Occipital lobe (tissue), 2 donors: ENCODE measurements around the gene RASA3. TPM values are rescaled to one million over a fixed set of nuclear protein-coding genes. Genes with fewer than 3 reads are reported as not detected.
A peak's percentile ranks its signal among the peaks of the same experiment; 100 is the strongest.
"Not testable (repeated sequence)": the region's sequence is repeated elsewhere in the genome, so short reads cannot be mapped to it uniquely, and the experiment has no call there.

ENCODE experiments used
- DNase-seq: peaks from one replicate; lab custom pipeline; 2025; lab: John Stamatoyannopoulos, UW
- total RNA-seq: library from RNA; depleted of rRNA; stranded (reverse); fragments of >200 nt; gene quantifications from one replicate; pipeline ENCODE4 v1.2.3, GENCODE V29; 2014

The RASA3 gene
- total RNA-seq, 1 donor from 2014 or later: 14.2 TPM

DNA sequence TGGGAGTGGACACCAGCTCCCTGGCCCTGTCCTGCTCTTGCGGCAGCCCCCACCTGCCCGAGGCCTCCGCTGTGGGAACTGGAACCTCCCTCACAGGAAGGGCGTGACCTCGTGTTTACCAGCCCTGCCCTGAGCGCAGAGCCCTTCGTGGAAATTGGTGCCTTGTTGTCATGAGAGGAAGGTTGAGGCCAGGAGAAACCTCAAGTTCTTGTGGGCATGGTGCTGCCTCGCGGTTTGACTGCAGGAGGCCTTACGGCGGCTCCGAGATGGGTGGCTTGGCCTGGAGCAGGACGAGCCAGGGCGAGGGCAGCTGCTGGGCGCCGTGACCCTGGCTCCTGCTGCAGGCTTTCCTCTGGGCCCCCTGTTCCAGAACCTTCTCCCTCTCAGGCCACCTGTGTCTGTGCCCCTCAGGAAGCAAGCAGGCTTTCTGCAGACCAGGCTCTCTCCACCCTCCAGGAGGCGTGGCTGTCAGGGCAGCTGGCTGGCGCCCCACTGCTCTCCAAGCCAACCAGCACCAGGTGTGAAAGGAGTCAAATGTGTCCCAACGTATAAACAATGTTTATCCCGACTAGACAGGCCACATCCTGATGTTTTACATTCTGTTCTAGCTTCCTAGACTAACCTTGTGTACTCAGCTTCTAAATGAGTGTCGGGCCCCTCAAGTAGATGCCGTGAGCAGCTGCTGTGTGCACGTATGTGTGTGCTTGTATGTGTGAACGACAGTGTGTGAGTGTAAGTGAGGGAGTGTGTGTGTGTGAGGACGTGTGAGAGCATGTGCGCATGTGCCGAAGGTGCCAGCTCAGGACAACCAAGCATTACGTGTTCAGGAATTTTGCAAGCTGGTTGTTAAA lies 10.4 kb upstream of the RASA3 start:
- no peak for DNase-seq

DNA sequence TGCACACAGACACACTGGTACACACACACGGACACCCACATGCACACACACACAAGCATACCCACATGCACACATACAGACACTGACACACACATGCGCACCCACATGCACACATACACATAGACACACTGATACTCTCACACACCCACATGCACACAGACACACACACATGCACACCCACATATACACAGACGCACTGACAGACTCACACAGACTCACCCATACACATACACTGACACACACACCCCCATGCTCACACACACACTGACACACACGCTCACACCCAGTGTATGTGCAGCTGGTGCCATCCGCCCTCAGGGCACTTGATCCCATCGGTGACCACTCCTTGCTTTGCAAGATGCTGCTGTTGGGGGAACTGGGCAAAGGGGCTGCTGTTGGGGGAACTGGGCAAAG lies 9.7 kb upstream of the RASA3 start:
- DNase-seq: no peak

DNA sequence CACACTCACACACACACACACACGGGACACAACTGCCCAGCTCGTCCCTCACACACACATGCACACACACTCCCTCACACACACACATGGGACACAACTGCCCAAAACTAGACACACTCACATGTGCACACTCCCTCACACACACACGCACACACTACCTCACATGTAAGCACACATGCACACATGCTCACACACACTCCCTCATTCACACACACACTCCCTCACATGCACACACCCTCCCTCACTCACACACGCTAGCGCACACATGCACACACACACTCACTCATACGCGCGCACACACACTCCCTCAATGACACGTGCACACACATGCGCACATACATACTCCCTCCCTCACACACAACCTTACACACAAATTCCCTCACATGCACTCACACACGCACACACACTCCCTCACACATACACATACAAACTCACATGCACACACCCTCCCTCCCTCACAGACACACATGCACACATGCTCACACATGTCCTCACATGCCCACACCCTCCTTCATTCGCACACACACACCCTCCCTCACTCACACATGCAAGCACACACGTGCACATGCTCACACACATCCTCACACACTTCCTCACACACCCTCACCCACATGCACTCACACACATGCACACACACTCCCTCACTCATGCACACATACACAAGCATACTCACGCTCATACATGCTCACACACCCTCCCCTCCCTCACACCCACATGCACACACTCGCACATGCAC lies 9.0 kb upstream of the RASA3 start:
- DNase-seq: no peak

DNA sequence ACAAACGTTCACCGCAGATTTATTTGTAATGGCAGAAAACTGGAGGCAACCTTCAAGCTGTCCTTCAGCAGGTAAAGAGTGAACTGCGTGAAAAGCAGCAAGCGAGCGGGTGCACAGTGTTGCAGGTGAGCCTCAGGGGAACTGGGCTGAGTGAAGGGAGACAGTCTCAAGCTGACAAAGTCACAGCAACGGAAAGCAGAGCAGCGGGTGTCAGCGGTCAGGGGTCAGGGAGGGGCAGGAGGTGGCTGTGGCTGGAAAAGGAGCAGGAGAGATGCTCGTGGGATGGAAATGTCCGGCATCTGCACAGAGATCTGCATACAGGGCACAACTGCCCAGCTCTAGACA lies 8.5 kb upstream of the RASA3 start:
- DNase-seq: no peak

DNA sequence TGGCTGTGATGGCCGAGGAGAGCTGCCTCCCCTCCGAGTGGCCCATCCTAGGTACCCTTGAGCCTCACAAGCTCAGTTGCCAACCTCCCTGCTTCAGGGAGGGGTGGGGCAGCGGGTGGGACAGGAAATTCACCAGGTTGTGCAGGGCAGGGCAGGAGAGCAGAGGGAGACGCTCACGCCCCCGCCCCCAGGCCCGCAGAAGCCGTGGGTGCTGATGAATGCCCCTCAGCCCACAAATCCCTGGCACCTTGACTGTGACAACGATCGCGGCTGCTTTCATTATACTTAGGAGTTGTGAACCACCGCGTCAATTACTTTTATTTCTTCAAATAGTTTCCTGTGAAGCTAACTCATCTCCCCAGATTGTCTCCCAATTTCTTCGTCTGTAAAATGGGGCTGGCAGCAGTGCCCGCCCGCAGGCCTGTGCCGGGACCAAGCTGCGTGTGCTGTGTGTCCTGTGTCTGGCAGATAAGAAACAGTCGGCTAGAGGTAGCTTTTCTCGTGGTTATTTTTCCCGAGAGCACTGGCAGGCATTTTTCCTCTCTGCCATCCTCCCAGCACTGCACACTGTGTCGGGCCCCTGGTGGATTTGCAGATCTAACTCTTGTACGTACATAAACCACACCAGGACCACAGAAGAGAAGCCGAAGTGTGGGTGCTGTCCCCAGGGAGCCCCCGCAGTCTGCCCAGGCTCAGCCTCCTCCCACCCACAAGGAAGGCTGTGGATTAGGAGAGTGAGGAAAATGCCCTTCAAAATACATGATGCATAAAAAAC lies 7.9 kb upstream of the RASA3 start:
- DNase-seq: no peak

DNA sequence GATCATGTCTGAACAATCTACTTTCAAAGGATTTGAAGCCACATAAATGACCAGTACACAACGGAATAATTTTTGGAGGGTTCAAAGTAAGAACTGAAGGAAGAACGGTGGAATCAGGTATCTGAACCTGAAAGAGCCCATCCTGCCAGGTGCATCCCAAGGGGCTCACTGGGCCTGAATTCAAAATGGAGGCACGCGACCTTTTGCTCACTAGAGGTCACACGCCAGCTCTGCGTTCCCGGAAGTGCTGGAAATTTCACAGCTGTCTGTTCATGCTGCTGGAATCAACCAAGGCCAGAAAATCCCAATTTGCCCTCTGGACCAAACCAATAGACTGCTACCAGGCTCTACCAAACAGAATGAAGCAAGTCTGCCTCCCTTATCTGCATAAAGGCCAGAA lies 4.2 kb upstream of the RASA3 start:
- no peak for DNase-seq

DNA sequence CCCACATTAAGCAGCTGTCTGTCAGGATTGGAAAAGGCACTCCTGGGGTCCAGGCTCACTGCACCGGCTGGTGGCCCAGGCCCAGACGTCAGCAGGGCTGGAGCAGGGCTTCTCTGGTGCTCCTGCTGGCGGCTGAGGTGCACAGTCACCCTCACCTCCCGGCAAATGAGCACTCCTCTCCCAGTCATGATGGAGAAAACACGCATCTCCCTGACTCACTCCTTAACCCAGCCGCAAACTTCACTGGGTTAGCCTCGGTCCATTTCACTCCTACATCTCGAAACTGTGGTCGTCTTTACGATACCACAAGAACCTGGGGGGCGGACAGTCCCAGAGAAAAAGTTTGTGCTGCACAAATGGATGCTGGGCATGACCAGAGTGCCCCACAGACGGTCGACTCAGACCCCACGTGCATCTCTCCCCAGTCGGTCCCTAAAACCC lies 3.3 kb upstream of the RASA3 start:
- no peak for DNase-seq

DNA sequence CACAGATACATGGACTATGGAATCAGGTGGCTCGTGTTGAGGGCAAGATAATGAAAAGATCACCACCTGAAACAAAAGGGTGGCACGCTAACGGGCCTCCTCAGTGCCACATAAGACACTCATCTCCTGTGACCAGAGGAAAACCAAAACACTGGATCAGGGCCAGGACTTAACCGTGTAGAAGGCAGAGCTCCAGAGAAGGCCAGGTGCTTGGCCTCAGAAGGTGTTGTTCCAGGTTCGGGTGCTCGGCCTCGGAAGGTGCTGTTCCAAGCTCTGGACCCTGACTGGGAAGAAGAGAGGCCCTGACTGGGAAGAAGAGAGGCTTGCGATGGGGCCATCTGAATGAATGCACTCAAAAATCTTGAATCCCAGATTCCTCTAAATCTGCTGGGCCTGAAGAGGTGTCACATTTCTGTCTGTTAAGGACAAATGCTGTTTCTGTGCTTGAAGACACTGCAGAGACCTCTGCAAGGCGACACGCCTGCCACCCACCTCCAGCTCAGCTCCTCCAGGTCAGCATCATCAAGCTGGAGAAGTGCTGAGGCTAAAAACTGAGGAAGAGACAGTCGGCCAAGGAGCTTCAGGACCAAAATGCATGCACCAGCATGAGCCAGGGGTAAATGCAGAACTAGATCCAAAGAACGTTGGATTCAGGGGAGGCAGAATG lies 2.7 kb upstream of the RASA3 start:
- DNase-seq: no peak

DNA sequence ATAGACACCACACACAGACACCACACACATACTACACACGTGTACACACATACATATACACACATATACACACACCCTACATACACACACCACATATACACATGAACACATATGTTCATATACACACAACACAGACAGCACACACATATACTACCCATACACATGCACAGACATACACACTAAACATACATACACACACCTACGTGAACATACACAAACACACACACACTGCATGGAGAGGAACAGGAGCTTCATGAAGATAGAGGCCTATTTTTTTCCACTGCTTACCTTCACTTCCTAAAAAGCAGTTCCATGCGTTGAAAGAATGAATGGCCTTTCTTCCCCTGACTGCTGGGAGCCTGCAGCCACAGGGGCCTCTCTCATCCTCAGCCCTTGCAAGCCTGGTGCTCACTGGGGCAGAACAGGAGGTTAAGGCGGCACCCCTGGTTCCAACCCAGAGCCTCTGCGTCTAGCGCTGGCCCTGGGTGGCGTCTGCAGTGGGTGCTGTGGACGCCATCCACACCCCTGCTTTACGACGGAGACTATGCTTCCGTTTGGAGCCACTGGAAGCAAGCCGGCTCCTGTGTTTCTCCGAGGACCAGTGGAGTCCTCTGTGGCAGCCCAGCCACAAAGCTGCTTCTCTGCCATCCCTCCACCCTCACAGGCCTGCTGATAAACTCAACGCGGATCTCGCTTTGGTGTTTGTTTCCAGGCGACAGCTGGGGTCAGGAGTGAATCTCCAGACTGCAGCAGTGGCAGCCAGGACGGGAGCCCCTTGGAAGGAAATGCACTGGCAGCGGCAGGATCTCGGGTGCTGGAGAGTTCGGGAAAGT lies 1.9 kb upstream of the RASA3 start:
- DNase-seq: no peak

DNA sequence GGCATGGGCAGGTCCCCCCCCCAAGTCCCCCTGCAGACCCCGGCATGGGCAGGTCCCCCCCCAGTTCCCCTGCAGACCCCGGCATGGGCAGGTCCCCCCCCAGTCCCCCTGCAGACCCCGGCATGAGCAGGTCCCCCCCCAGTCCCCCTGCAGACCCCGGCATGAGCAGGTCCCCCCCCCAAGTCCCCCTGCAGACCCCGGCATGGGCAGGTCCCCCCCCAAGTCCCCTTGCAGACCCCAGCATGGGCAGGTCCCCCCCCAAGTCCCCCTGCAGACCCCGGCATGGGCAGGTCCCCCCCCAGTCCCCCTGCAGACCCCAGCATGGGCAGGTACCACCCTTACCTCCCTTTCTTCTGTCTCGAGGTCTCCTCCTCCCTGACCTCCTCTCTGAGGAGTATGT lies 1.1 kb upstream of the RASA3 start:
- not testable (repeated sequence) for DNase-seq

DNA sequence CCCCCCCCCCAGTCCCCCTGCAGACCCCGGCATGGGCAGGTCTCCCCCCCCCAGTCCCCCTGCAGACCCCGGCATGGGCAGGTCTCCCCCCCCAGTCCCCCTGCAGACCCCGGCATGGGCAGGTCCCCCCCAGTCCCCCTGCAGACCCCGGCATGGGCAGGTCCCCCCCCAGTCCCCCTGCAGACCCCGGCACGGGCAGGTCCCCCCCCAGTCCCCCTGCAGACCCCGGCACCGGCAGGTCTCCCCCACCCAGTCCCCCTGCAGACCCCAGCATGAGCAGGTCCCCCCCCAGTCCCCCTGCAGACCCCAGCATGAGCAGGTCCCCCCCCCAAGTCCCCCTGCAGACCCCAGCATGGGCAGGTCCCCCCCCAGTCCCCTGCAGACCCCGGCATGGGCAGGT lies 703 bp upstream of the RASA3 start:
- DNase-seq: not testable (repeated sequence)

DNA sequence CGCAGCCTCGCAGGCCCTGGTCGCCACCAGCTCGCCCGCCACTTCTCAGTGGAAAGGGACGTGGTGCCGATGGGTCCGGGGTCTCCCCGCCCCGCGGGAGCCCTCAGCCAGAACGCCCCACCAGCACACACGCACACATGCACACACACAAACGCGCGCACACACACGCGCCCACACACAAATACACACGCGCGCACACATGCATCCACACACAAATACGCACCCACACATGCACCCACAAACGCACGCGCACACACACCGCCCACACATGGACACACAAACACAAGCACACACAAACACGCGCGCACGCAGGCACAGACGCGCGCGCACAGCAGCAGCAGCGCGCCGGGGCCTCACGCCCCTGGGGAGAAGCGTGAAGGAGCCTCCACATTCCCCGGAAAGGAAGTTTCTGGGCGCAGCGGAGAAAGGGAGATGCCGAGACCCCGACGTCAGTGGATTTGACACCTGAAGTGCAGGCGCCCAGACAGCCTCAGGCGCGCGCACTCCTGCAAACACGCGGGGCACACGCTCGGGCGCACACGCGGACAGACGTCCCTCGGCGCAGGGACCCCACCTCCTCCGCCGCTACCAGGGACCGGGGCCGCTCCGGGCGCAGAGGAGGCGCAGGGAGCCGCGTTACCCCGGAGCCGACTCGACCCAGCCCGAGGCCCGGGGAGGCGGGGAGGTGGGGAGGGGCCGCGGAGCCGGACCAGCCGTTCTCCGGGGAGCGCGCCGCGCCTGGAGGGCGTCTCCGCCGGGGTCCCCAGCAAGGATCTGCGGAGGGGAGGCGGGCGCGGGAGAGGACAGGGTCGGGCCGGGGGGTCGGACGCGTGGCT lies 622 bp downstream of the RASA3 start:
- DNase-seq: no peak

DNA sequence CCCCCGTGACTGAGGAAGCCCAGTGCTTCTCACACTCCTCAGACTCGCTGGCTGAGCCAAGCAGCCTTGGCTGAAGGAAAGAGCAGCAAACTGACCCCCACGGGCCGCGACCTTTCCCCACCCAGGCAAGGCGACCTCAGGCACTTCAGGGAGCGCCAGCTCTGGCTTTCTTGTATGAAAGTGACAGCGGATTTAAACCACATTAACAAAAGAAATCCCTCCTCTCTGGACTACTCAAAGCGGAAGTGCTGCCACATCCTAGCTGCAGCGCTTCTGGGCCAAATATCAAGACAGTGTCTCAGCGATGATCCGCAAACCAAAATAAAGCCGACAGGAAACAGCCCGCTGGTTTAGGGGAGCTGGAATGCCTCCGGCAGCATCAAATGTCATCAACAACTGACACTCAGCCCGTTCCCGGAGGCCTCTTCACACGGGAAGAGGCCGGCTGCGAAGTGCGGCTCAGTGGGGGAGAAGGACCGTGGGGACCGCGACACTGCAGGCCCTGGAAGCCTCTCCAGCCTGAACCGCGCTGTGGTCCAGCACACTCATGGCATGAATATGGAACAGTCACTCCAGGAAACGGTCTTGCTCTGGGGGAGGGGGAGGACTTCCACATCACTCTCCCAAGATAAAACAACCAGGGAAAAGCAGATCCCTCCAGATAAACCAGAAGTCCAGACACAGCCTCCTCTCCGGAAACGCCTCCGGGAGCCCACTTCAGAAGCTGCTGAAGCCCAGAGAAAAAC lies 1.4 kb downstream of the RASA3 start:
- peak; percentile 66 for DNase-seq

DNA sequence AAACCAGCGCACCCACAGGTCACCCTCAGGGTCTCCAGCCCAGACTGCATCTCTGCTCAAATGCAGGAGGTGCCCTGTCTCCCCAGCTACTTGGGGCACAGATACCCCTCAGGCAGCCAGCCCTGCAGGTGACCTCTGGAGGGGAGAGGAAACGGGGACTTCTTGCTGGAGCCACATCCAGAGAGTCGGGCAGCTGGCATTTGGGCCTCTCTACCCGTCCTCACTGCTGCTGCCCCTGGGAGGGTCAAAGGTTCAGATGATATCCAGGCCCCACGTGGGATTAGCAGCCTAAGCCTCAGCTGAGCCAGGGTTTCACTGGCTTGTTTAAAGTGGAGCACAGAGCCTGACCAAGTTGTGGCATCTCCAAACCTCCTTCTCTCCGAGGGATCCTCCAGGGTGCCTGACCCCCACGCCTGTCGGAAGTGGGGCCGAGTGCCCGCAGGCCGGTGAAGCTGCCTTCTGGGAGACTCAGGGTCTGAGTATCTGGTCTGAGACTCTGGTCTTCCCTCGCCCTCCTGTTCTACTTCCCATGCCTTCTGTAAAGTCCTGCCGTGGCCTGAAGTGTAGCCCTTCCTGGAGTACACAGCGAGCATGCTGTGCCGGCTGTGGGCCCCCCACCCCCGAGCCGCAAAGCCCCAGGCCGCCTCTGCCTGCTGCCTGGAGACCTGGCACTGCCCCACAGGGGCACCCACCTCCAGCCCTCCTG lies 2.1 kb downstream of the RASA3 start:
- no peak for DNase-seq

DNA sequence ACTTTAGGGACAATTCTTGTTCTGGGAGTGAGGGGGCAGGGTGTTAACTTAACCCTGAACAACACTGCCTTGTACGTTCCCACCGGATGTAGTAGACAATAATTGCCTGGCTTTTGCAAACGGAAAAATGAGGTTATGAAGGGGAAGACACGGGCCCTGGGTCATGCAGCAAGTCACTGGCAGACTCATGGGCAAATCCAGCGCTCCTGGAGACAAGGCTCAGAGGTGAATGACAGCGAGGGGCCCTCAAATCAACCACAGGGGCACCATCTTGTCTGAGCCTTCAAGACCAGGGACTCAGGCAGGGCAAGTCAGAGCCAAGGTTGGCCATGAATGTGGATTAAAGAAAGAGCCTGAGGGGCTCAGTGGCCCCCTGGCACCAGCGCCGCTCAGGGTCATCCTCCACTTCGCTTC lies 2.8 kb downstream of the RASA3 start:
- DNase-seq: no peak

DNA sequence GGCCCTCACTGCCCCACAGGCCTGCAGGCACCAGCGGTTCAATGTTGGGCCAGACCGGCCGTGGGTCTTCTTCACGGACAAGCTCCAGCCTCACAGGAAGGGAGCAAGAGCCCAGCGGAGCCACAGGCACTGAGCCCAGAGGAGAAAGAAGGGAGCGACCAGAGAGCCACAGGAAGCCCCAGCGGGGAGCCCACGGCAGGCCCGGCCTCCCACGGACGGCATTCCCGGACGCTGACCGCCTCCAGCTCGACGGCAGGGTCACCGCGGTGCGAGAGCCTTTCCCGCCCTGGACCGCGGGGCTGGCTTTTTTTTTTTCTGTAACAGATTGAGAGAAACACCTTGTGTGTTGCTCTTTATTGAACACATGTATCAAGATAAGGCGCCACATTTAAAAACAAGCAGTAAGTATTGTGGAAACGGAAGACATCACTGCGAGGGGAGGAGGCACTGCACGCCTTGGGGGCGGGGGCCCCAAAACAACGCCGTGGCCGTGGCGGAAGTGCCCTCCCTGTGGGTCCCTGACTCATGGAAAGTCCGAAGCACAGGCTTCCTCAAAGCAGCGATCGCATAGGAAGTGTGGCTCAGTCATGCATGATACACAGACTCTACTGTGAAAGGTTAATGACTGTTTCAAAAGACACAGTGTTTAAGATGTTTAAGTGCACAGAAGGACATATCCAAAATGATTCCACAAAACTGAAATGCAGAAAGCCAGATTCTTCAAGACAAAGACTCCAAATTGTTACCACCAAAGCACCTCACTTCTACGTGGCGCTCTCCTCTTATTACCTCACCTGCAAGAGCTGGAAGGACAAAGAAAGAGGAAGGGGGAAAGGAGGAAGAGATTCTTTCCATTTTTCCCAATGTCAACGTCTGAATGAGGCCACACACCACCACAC lies 3.5 kb downstream of the RASA3 start:
- DNase-seq: no peak

DNA sequence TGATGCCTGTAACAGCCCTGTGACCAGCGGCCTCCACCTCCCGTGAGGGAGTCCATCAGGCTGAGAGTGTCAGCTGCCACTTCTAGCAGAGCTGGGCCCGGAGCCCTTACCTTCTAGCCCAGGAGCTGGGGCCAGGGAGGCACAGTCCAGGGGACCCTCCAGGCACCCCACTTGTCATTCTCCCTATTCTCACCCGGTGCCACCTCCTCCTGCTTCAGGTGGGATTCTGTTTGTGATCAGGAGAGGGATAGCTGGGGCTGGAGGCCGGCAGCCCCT lies 4.1 kb downstream of the RASA3 start:
- DNase-seq: no peak
